ENCODE data around the gene DBH.

DBH gene

DNA sequence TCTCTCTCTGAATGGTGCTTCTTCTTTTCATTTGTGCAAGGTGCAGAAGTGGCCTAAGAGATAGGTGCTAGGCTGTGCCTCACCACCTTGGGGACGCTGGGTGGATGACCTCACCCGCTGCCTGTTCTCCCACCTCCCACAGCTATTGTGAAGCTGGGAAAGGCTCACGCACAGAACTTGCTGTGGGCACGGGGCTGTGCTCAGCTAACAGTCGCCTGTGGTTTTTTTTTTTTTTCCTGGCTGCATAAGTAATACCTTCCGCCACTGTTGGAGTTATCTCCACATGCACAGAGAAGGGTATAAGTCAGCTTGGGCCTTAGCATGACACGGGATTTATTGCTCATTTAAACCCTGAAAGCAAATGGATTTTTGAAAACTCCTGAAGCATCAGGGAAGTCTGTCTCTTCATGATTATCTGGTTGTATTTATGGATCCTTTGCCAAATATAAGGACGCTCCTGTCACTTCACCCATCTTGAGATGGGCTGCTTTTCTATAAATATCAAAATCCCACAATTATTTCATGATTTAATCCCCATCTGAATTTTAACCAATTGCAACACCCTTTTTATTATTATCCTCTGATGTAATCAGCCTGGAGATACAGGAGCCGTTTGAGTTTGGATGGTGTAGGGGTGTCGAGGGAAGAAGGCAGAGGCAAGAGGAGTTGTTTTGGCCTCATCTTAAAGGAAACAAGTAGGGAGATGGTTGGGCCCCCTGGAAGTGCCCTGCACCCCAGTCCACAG is 9.0 kb downstream of the DBH start:
- no peak for DNase-seq (ENCODE audit: low read depth)
- TF ChIP-seq, protein P1, sequence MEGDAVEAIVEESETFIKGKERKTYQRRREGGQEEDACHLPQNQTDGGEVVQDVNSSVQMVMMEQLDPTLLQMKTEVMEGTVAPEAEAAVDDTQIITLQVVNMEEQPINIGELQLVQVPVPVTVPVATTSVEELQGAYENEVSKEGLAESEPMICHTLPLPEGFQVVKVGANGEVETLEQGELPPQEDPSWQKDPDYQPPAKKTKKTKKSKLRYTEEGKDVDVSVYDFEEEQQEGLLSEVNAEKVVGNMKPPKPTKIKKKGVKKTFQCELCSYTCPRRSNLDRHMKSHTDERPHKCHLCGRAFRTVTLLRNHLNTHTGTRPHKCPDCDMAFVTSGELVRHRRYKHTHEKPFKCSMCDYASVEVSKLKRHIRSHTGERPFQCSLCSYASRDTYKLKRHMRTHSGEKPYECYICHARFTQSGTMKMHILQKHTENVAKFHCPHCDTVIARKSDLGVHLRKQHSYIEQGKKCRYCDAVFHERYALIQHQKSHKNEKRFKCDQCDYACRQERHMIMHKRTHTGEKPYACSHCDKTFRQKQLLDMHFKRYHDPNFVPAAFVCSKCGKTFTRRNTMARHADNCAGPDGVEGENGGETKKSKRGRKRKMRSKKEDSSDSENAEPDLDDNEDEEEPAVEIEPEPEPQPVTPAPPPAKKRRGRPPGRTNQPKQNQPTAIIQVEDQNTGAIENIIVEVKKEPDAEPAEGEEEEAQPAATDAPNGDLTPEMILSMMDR (IDR thresholded peaks at IDR 0.05; ENCODE audit: insufficient read depth, low read depth, low read length, missing control alignments) = no peak
- H3K4me3 ChIP-seq (ENCODE audit: low read depth, low read length) = no peak overlapping the region

DNA sequence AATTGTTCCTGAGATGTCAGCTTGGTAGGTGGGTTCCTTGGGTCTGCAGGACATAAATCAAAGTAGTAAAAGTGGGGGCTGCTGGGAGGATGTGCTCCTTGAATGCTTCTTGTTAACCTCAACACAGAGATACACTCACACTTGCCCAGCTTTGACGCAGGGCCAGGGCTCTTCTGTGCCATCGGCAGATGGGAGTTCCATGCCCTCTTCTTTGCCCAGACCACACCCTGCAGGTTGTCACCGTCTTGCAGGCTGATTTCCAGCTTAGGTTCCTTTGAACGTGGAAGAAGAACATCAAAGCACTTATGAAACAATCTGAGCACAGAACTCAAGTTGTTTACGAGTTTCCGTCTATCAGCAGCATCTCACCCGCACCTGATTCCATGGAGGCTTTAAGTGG is 11.0 kb downstream of the DBH start:
- no peak overlapping the region for H3K4me3 ChIP-seq (ENCODE audit: low read depth, low read length)
- DNase-seq (ENCODE audit: low read depth) = no peak
- TF ChIP-seq, protein P1 (IDR thresholded peaks at IDR 0.05; ENCODE audit: insufficient read depth, low read depth, low read length, missing control alignments) = no peak

DNA sequence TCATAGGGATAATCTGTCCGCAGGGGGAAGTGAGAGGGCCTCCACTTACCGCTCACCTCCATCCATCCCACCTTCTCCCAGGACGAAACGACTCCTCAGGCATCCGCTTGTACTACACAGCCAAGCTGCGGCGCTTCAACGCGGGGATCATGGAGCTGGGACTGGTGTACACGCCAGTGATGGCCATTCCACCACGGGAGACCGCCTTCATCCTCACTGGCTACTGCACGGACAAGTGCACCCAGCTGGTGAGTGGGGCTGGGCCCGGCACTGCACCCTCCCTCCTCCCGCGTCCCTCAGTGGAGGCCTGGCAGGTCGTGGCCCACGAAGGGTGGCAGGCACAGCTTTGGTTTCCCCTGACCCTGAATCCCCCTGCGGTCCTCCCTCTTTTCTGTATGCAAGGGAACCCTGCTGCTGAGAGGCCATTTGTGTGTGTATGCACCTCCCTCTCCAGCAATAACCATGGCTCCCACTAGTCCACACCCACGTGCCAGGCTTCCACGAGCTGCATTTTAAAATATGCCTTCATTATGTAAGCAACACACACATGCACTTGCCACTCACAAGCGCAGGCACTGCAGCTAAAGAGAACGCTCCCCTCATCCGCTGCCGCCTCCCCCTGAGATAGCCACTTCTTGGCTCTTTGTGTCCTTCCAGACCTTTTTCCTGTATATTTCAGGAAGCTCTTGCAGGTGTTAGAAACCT is 11.8 kb downstream of the DBH start:
- TF ChIP-seq, protein P1 (IDR thresholded peaks at IDR 0.05; ENCODE audit: insufficient read depth, low read depth, low read length, missing control alignments) = no peak
- DNase-seq (ENCODE audit: low read depth) = no peak
- H3K4me3 ChIP-seq (ENCODE audit: low read depth, low read length) = no peak overlapping the region

DNA sequence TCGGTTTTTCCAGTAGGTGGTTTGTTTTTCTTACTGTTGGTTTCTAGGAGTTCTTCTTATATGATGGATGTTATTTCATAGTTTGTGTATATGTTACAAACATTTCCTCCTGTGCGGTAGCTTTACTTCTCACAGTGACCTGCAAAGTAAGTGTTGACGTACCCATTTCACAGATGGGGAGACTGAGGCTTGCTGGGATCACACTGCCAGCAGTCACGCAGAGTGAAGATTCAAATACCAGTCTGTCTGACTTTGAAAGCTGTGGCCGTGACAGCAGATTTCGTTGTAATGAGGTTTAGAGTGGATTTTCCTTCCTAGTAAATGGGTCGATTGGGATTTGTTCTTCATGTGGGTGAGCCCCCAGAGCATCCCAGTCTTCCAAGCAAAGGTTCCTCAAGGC is 13.0 kb downstream of the DBH start:
- TF ChIP-seq, protein P1 (IDR thresholded peaks at IDR 0.05; ENCODE audit: insufficient read depth, low read depth, low read length, missing control alignments) = no peak
- no peak overlapping the region for H3K4me3 ChIP-seq (ENCODE audit: low read depth, low read length)
- no peak for DNase-seq (ENCODE audit: low read depth)

DNA sequence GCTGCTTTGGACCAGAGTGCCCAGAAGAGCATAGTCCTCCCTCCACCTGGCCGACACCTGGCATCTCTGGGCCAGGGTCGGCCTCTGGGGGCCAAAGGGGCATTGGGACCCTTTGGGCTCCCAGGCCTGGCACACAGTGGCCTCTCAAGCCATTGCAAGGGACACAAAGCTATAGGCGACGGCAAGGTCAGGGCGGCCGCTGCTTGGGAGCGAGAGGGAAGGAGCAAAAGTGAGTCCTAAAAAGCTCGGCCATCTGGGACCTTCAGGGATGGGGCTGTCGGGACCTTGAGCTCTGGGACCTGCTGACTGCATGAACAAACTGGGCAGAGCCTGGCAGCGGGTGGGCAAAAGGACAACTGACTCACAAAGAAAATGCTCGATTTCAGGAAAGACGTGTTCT is 13.9 kb downstream of the DBH start:
- H3K4me3 ChIP-seq (ENCODE audit: low read depth, low read length) = no peak overlapping the region
- DNase-seq (ENCODE audit: low read depth) = no peak
- TF ChIP-seq, protein P1 (IDR thresholded peaks at IDR 0.05; ENCODE audit: insufficient read depth, low read depth, low read length, missing control alignments) = no peak

DNA sequence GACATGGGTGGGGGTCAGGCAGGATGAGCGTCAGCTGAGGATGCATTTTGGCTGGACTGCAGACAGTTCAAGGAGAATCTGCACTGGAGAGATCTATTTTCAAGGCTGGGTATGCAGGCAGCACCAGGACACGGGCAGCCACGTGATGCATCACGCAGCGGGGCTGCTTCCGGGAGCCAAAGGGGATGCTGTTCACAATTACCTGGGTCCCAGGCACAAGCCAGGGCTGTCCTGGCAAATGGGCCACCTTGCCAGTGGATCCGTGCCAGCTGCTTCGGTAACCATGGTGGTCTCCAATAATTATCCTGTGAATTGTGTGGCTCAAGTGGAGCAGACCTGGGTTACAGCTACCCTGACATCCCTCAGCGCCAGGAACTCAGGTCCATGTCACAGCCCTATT is 17.5 kb downstream of the DBH start:
- TF ChIP-seq, protein P1 (IDR thresholded peaks at IDR 0.05; ENCODE audit: insufficient read depth, low read depth, low read length, missing control alignments) = no peak
- no peak for DNase-seq (ENCODE audit: low read depth)
- H3K4me3 ChIP-seq (ENCODE audit: low read depth, low read length) = no peak overlapping the region

Data from GM12865 (cell line).